ENCODE results near the gene CAPN15. TPM values are rescaled to one million over a fixed set of nuclear protein-coding genes. Genes with fewer than 3 reads are reported as not detected.
A peak's percentile ranks its signal among the peaks of the same experiment; 100 is the strongest.

CAPN15 gene
- total and polyA plus RNA-seq, 9 of the 15 experiments (the other 6 are each of a cell fraction or from before 2014, with no cell fraction given), result 0.62 to 111 (median 14.2) TPM

DNA sequence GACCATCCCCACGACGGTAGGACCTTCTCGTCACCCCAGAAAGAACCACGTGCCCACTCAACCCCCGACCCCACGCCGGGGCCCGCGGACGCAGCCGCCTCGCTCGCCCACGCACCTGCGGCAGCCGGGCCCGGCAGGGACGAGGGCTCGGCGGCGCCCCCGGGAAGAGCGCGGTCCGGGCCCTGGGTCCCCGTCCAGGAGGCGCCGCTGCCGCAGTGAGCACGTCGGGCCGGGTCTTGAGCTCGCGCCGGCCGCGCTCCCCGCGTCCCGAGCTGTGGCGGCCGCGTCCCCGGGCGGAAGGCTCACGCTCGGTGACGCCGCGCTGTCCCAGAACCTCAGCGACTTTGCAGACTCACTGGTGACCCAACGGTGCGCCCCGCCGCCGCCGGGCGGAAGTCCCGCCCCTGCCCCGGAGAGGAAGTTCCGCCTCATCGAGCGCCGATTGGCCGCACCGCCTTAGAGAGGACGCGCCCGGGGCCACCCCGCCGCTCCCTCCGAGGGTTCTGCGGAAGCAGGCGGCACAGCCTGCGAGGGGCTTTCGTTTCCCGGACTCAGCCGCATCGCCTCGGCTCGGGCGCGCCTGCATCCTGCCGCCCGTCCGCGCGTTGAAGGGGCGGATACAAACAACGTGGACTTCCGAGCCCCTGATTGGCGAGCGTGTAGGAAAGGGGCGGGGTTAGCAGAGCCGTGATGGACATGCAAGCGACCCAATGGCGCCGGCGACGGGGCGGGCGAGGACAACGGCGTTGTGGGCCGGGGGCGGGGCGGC, 61.6 kb downstream of the CAPN15 start (continued):
- TF ChIP-seq, protein P1, sequence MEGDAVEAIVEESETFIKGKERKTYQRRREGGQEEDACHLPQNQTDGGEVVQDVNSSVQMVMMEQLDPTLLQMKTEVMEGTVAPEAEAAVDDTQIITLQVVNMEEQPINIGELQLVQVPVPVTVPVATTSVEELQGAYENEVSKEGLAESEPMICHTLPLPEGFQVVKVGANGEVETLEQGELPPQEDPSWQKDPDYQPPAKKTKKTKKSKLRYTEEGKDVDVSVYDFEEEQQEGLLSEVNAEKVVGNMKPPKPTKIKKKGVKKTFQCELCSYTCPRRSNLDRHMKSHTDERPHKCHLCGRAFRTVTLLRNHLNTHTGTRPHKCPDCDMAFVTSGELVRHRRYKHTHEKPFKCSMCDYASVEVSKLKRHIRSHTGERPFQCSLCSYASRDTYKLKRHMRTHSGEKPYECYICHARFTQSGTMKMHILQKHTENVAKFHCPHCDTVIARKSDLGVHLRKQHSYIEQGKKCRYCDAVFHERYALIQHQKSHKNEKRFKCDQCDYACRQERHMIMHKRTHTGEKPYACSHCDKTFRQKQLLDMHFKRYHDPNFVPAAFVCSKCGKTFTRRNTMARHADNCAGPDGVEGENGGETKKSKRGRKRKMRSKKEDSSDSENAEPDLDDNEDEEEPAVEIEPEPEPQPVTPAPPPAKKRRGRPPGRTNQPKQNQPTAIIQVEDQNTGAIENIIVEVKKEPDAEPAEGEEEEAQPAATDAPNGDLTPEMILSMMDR (IDR thresholded peaks at IDR 0.05 in 2 of 3, conservative IDR thresholded peaks at IDR 0.05 in 1 of 3; ENCODE audit: insufficient read depth in 2 of 3, low read depth in 1 of 3, low read length in 3 of 3), result no peak
- TF ChIP-seq FOXA3 (CRISPR knock-in tag; conservative IDR thresholded peaks at IDR 0.05 in 1 of 2, IDR thresholded peaks at IDR 0.05 in 1 of 2) (peak in 1 of 2 experiments; percentile 56; a peak in 1 of 4 replicates), CBX1 (IDR thresholded peaks at IDR 0.05; ENCODE audit: low read depth) (no peak; the same call in 1 of the 2 replicates), NR2F6 (CRISPR knock-in tag; IDR thresholded peaks at IDR 0.05) (no peak), TEAD4 (IDR thresholded peaks at IDR 0.05; ENCODE audit: low read length) (no peak), TEAD4 (CRISPR knock-in tag; IDR thresholded peaks at IDR 0.05; ENCODE audit: borderline replicate concordance) (peak; percentile 56; the same call in 1 of the 2 replicates), HMGN3 (IDR thresholded peaks at IDR 0.05; ENCODE audit: borderline replicate concordance, extremely low read depth, insufficient read length, low read depth, low read length) (peak; percentile 73), CTBP1 (IDR thresholded peaks at IDR 0.05; ENCODE audit: borderline replicate concordance) (peak; percentile 85), ZFP1 (CRISPR knock-in tag; IDR thresholded peaks at IDR 0.05) (no peak), HDAC1 (IDR thresholded peaks at IDR 0.05) (peak in 1 of 2 experiments; percentile 81; a peak in 2 of 4 replicates), HNRNPL (IDR thresholded peaks at IDR 0.05; ENCODE audit: low read depth, low read length) (peak; percentile 75; the same call in 1 of the 2 replicates), PCBP2 (IDR thresholded peaks at IDR 0.05; ENCODE audit: low read depth, low read length, poor library complexity, severe bottlenecking) (no peak), ZNF354B (CRISPR knock-in tag; IDR thresholded peaks at IDR 0.05) (no peak), ZSCAN32 (CRISPR knock-in tag; IDR thresholded peaks at IDR 0.05) (no peak), FIP1L1 (IDR thresholded peaks at IDR 0.05; ENCODE audit: low read depth, low read length, poor library complexity, severe bottlenecking) (peak; percentile 71), NFRKB (IDR thresholded peaks at IDR 0.05; ENCODE audit: low read depth) (0 out of 2 replicates have a peak, but pooled peaks have one; percentile 3)
- TF ChIP-seq, protein P2, sequence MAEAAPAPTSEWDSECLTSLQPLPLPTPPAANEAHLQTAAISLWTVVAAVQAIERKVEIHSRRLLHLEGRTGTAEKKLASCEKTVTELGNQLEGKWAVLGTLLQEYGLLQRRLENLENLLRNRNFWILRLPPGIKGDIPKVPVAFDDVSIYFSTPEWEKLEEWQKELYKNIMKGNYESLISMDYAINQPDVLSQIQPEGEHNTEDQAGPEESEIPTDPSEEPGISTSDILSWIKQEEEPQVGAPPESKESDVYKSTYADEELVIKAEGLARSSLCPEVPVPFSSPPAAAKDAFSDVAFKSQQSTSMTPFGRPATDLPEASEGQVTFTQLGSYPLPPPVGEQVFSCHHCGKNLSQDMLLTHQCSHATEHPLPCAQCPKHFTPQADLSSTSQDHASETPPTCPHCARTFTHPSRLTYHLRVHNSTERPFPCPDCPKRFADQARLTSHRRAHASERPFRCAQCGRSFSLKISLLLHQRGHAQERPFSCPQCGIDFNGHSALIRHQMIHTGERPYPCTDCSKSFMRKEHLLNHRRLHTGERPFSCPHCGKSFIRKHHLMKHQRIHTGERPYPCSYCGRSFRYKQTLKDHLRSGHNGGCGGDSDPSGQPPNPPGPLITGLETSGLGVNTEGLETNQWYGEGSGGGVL (CRISPR knock-in tag; IDR thresholded peaks at IDR 0.05), result no peak
- TF ChIP-seq, protein P3, sequence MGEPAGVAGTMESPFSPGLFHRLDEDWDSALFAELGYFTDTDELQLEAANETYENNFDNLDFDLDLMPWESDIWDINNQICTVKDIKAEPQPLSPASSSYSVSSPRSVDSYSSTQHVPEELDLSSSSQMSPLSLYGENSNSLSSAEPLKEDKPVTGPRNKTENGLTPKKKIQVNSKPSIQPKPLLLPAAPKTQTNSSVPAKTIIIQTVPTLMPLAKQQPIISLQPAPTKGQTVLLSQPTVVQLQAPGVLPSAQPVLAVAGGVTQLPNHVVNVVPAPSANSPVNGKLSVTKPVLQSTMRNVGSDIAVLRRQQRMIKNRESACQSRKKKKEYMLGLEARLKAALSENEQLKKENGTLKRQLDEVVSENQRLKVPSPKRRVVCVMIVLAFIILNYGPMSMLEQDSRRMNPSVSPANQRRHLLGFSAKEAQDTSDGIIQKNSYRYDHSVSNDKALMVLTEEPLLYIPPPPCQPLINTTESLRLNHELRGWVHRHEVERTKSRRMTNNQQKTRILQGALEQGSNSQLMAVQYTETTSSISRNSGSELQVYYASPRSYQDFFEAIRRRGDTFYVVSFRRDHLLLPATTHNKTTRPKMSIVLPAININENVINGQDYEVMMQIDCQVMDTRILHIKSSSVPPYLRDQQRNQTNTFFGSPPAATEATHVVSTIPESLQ (CRISPR knock-in tag; IDR thresholded peaks at IDR 0.05), result peak; percentile 27; the same call in 1 of the 2 replicates
- TF ChIP-seq, protein P4, sequence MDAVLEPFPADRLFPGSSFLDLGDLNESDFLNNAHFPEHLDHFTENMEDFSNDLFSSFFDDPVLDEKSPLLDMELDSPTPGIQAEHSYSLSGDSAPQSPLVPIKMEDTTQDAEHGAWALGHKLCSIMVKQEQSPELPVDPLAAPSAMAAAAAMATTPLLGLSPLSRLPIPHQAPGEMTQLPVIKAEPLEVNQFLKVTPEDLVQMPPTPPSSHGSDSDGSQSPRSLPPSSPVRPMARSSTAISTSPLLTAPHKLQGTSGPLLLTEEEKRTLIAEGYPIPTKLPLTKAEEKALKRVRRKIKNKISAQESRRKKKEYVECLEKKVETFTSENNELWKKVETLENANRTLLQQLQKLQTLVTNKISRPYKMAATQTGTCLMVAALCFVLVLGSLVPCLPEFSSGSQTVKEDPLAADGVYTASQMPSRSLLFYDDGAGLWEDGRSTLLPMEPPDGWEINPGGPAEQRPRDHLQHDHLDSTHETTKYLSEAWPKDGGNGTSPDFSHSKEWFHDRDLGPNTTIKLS (IDR thresholded peaks at IDR 0.05; ENCODE audit: borderline replicate concordance, low read depth), result peak; percentile 78; the same call in 1 of the 2 replicates

Data from K562 (cell line).